GM12892 (cell line): Measurements from ENCODE around the gene MYCBP2.

Experiments
- POLR2AphosphoS5 ChIP-seq: IDR thresholded peaks from 2 replicates; pipeline ENCODE4 v1.6.1; 2011; ENCODE audit warnings: low read depth, low read length, control low read depth
- TAF1 ChIP-seq: IDR thresholded peaks from 2 replicates; pipeline ENCODE4 v1.6.1; 2011; ENCODE audit warnings: low read depth, mild to moderate bottlenecking, control low read depth, low read length, borderline replicate concordance

DNA sequence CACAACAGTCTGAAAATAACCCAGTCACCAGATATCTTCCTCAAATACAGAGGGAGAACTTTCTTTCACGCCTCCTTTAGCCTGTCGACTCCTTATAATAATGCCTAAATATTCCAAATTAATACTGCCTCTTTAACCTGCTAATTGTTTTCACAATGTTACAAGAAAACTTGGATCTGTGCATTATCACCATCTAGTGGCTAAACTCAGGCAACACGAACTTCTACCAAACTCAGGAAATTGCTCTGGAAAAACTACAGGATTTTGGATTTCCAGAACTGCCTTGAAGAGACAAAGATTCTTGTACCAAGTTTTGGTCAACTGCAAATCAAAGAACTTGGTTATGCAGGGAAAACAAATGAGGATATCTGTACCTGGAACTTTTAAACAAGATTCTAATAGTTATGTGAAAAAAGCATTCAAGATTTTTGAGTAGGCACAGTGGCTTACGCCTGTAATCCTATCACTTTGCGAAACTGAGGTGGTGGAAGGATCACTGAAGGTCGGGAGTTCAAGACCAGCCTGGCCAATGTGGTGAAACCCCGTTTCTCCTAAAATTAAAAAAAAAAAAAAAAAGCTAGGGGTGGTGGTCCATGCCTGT lies 324.2 kb downstream of the MYCBP2 start:
- TF ChIP-seq TAF1: no peak
- TF ChIP-seq POLR2AphosphoS5: no peak
